IMR-90 (cell line): ENCODE results near the gene SPDEF. TPM values are rescaled to one million over a fixed set of nuclear protein-coding genes. Genes with fewer than 3 reads are reported as not detected.

ENCODE experiments used
- ATAC-seq: fragments of 200-7000 bp; cut with Tn5 transposase; 2 replicates; pipeline ENCODE4 v1.9.1; 2020; ENCODE audit warnings: low read depth, mild to moderate bottlenecking, moderate library complexity
- BruUV-seq: library from RNA; stranded (reverse); fragments of 400-500 nt; replicated peaks from 2 replicates; lab custom pipeline; 2021; lab: Mats Ljungman, UMichigan
- CTCF ChIA-PET: fragments of 300-600 bp; formaldehyde crosslinking; extraction: SDS; loops from one replicate; lab custom pipeline; 2021; ENCODE audit warnings: antibody characterized with exemption; lab: Yijun Ruan, JAX
- POLR2A ChIA-PET: fragments of 300-600 bp; sonication (Branson Sonifier 250); formaldehyde crosslinking; loops from one replicate; lab custom pipeline; 2022; ENCODE audit warnings: antibody characterized with exemption; ENCODE audit not compliant: unreplicated experiment; lab: Charles Lee
- DNase-seq: peaks from one replicate; pipeline ENCODE4 v3.0.0; 2013
- H2AFZ ChIP-seq: replicated peaks from 2 replicates; pipeline ENCODE3; 2013; ENCODE audit warnings: low read length, mild to moderate bottlenecking; ENCODE audit not compliant: poor library complexity
- H2AK5ac ChIP-seq: 2 replicates; pipeline ENCODE4 v1.6.1; 2013; ENCODE audit warnings: low read depth, low read length, inconsistent platforms
- H2AK9ac ChIP-seq: replicated peaks from 2 replicates; pipeline ENCODE3; 2013; ENCODE audit warnings: mild to moderate bottlenecking, low read depth, low read length, moderate library complexity; ENCODE audit not compliant: poor library complexity
- H2BK120ac ChIP-seq: 2 replicates; pipeline ENCODE4 v1.6.1; 2013; ENCODE audit warnings: low read depth, low read length, inconsistent platforms
- H2BK15ac ChIP-seq: 3 replicates; pipeline ENCODE4 v1.6.1; 2013; ENCODE audit warnings: low read depth, low read length, inconsistent platforms
- H2BK20ac ChIP-seq: 2 replicates; pipeline ENCODE4 v1.6.1; 2013; ENCODE audit warnings: low read depth, mild to moderate bottlenecking, inconsistent platforms, low read length, moderate library complexity
- H2BK5ac ChIP-seq: 2 replicates; pipeline ENCODE4 v1.6.1; 2013; ENCODE audit warnings: mild to moderate bottlenecking, low read depth, low read length, inconsistent platforms; ENCODE audit not compliant: poor library complexity, severe bottlenecking
- H3K14ac ChIP-seq: replicated peaks from 2 replicates; pipeline ENCODE4 v1.6.1; 2013; ENCODE audit warnings: low read depth, low read length, inconsistent platforms
- H3K18ac ChIP-seq: 2 replicates; pipeline ENCODE4 v1.6.1; 2013; ENCODE audit warnings: low read depth, low read length, control low read depth
- H3K23ac ChIP-seq: 2 replicates; pipeline ENCODE4 v1.6.1; 2013; ENCODE audit warnings: low read depth, low read length, inconsistent platforms
- H3K27ac ChIP-seq: 2 replicates; pipeline ENCODE4 v1.5.1; 2013; ENCODE audit warnings: mild to moderate bottlenecking, control low read depth, low read length; ENCODE audit not compliant: insufficient read depth
- H3K27me3 ChIP-seq: 2 replicates; pipeline ENCODE4 v1.6.1; 2013; ENCODE audit warnings: low read length; ENCODE audit not compliant: control insufficient read depth, insufficient read depth
- H3K36me3 ChIP-seq: 2 replicates; pipeline ENCODE4 v1.6.1; 2013; ENCODE audit warnings: low read length, mixed read lengths; ENCODE audit not compliant: control insufficient read depth, insufficient read depth
- H3K4ac ChIP-seq: 2 replicates; pipeline ENCODE4 v1.6.1; 2013; ENCODE audit warnings: low read depth, low read length, inconsistent platforms
- H3K4me1 ChIP-seq: 2 replicates; pipeline ENCODE4 v1.6.1; 2013; ENCODE audit warnings: low read length, mixed read lengths; ENCODE audit not compliant: control insufficient read depth, insufficient read depth
- H3K4me2 ChIP-seq: 2 replicates; pipeline ENCODE4 v1.6.1; 2013; ENCODE audit warnings: low read depth, mild to moderate bottlenecking, control low read depth, low read length, moderate library complexity
- H3K4me3 ChIP-seq: 2 replicates; pipeline ENCODE4 v1.5.1; 2013; ENCODE audit warnings: low read depth, mild to moderate bottlenecking, control low read depth, low read length, moderate library complexity; ENCODE audit not compliant: insufficient read depth
- H3K56ac ChIP-seq: 2 replicates; pipeline ENCODE4 v1.6.1; 2013; ENCODE audit warnings: low read length, inconsistent platforms; ENCODE audit not compliant: insufficient read depth; ENCODE audit errors: extremely low read depth
- H3K79me1 ChIP-seq, 2 experiments: 2 replicates each; pipeline ENCODE4 v1.6.1; 2013; ENCODE audit warnings: low read length in 2 of 2, inconsistent platforms in 1 of 2, low read depth in 1 of 2
- H3K9ac ChIP-seq: 2 replicates; pipeline ENCODE4 v1.6.1; 2013; ENCODE audit warnings: low read depth, low read length, control low read depth
- H3K9me1 ChIP-seq: 2 replicates; pipeline ENCODE4 v1.6.1; 2013; ENCODE audit warnings: low read length, inconsistent platforms; ENCODE audit not compliant: insufficient read depth
- H3K9me3 ChIP-seq: 2 replicates; pipeline ENCODE4 v1.6.1; 2013; ENCODE audit warnings: low read length; ENCODE audit not compliant: control insufficient read depth, insufficient read depth
- H4K20me1 ChIP-seq: 2 replicates; pipeline ENCODE4 v1.6.1; 2013; ENCODE audit warnings: low read length, inconsistent platforms; ENCODE audit not compliant: insufficient read depth
- H4K5ac ChIP-seq: 2 replicates; pipeline ENCODE4 v1.6.1; 2013; ENCODE audit warnings: mild to moderate bottlenecking, low read depth, low read length, control low read depth
- H4K8ac ChIP-seq, 2 experiments: 2 replicates each; pipeline ENCODE4 v1.6.1; 2013; ENCODE audit warnings: low read depth in 2 of 2, low read length in 2 of 2, control low read depth in 1 of 2, inconsistent platforms in 1 of 2
- H4K91ac ChIP-seq: 2 replicates; pipeline ENCODE4 v1.6.1; 2013; ENCODE audit warnings: low read depth, low read length, inconsistent platforms; ENCODE audit not compliant: insufficient read depth
- BHLHE40 ChIP-seq: fragments of 150-350 bp; IDR thresholded peaks from 2 replicates; pipeline ENCODE4 v1.6.1; 2016; ENCODE audit warnings: mild to moderate bottlenecking, low read depth, low read length
- CEBPB ChIP-seq: IDR thresholded peaks from 2 replicates; pipeline ENCODE4 v1.6.1; 2012; ENCODE audit warnings: low read depth, low read length, improper control_type of control experiment
- WGBS, 2 experiments: methylation state at CpG; one replicate each; pipeline versions ENCODE4 v1.1.5 to v1.1.7; 2013; ENCODE audit warnings: missing lambda C conversion rate in 2 of 2; ENCODE audit not compliant: insufficient read length in 1 of 2; ENCODE audit errors: extremely low coverage in 2 of 2; 5-methylcytosine and 5-hydroxymethylcytosine counted together
- dilution Hi-C: fragments of 300-500 bp; cut with HindIII; formaldehyde crosslinking; loops from one replicate; pipeline ENCODE4 v1.14.3; 2018; ENCODE audit warnings: low sequenced_read_pairs; ENCODE audit not compliant: unreplicated experiment
- in situ Hi-C: fragments of 300-500 bp; cut with MboI; formaldehyde crosslinking; loops from 3 replicates; pipeline ENCODE4 v1.14.3; 2019; ENCODE audit warnings: low sequenced_read_pairs, inconsistent platforms, mixed read lengths
- intact Hi-C: fragments of 100-400 bp; cut with micrococcal nuclease; formaldehyde crosslinking; loops from 2 replicates; pipeline ENCODE4 v1.10.0; 2022
- polyA plus RNA-seq, 3 experiments: library from polyadenylated mRNA; depleted of rRNA; stranded (reverse); fragments of >200 nt; gene quantifications; 2 replicates each; pipeline ENCODE4 v1.2.3, GENCODE V29; 2012; ENCODE audit warnings: low replicate concordance in 1 of 3
- total RNA-seq: library from RNA; depleted of rRNA; stranded (reverse); fragments of >200 nt; gene quantifications from 2 replicates; pipeline ENCODE4 v1.2.3, GENCODE V29; 2012

Gene SPDEF
- total and polyA plus RNA-seq, 2 of the 4 experiments (the other 2 are of a cell fraction) = 0.05 TPM; not detected in 1

- peaks cover 5% of the 10 kb centered on the region; the same call in 1 of the 2 replicates for H3K4me1 ChIP-seq
- no peak overlapping the region for H3K27ac ChIP-seq
- no peak overlapping the region for H2BK5ac ChIP-seq
- H2AK9ac ChIP-seq = no peak overlapping the region
- POLR2A ChIA-PET = no interaction called here
- peaks cover 18% of the 10 kb centered on the region; the same call in 1 of the 2 replicates for H3K27me3 ChIP-seq
- H2AK5ac ChIP-seq = peak overlapping the region; percentile 27; the same call in 1 of the 2 replicates
- intact Hi-C loops (no loop called here), dilution Hi-C loops (no loop called here), in situ Hi-C loops (no loop called here)
- no peak overlapping the region for H2BK20ac ChIP-seq
- no peak overlapping the region for H3K4me2 ChIP-seq
- BruUV-seq = no TSS peak
- H2AFZ ChIP-seq = no peak overlapping the region
- H4K5ac ChIP-seq = no peak overlapping the region
- H3K18ac ChIP-seq = no peak overlapping the region
- no peak overlapping the region for H2BK120ac ChIP-seq
- no peak overlapping the region for H3K56ac ChIP-seq
- no peak overlapping the region for H3K23ac ChIP-seq
- no peak overlapping the region for H3K4ac ChIP-seq
- CTCF ChIA-PET = no interaction called here
- H4K20me1 ChIP-seq = no peaks in the 10 kb centered on the region
- no peak overlapping the region; the same call in 1 of the 2 replicates for H4K91ac ChIP-seq
- H4K8ac ChIP-seq = no peak overlapping the region
- no peak for DNase-seq
- WGBS, 2 experiments = 42% methylated on average over 2 of the region's 13 CpGs; no CpG with 5 or more reads in 1 of the 2 experiments
- no peak for ATAC-seq
- no peaks in the 10 kb centered on the region; the same call in 1 of the 2 replicates for H3K9me1 ChIP-seq
- H3K9me3 ChIP-seq = no peaks in the 10 kb centered on the region
- TF ChIP-seq CEBPB = peak; percentile 63
- no peak for TF ChIP-seq BHLHE40
- H3K9ac ChIP-seq = no peak overlapping the region
- no peaks in the 10 kb centered on the region for H3K79me1 ChIP-seq
- no peak overlapping the region for H2BK15ac ChIP-seq
- H3K36me3 ChIP-seq = no peaks in the 10 kb centered on the region
- H3K14ac ChIP-seq = no peak overlapping the region
- H3K4me3 ChIP-seq = no peak overlapping the region
Measured at GRCh38 chr6:34544776-34545471, 11.2 kb downstream of the SPDEF start.
